DND-41 (cell line): Measurements from ENCODE around the gene PLXDC1.
"Not testable (repeated sequence)": the region's sequence is repeated elsewhere in the genome, so short reads cannot be mapped to it uniquely, and the experiment has no call there.

ENCODE experiments used
- ATAC-seq: fragments of 200-7000 bp; cut with Tn5 transposase; 3 replicates; pipeline ENCODE4 v1.9.1; 2021; ENCODE audit warnings: low read depth; ENCODE audit not compliant: insufficient read depth
- DNase-seq: peaks from one replicate; pipeline ENCODE4 v3.0.0-alpha.2; 2020
- H2AFZ ChIP-seq: 2 replicates; pipeline ENCODE4 v1.6.0; 2012; ENCODE audit warnings: low read depth, low read length
- H3K27ac ChIP-seq: 2 replicates; pipeline ENCODE4 v1.5.1; 2012; ENCODE audit warnings: low read length, inconsistent platforms
- H3K27me3 ChIP-seq: fragments of 200-600 bp; sonication (generic); 2 replicates; pipeline ENCODE4 v1.6.0; 2012; ENCODE audit warnings: low read length, mild to moderate bottlenecking, inconsistent platforms; ENCODE audit not compliant: insufficient read depth, poor library complexity
- H3K36me3 ChIP-seq: 2 replicates; pipeline ENCODE4 v1.5.1; 2012; ENCODE audit warnings: low read length, inconsistent platforms; ENCODE audit not compliant: insufficient read depth
- H3K4me1 ChIP-seq: 2 replicates; pipeline ENCODE4 v1.5.1; 2012; ENCODE audit warnings: mild to moderate bottlenecking, low read length; ENCODE audit not compliant: insufficient read depth
- H3K4me2 ChIP-seq: 2 replicates; pipeline ENCODE4 v1.6.0; 2012; ENCODE audit warnings: mild to moderate bottlenecking, moderate library complexity, low read length, inconsistent platforms; ENCODE audit not compliant: insufficient read depth
- H3K4me3 ChIP-seq, 2 experiments: fragments of 200-600 bp in 1 of 2; shearing (Covaris generic) in 1 of 2; 2 replicates each; pipeline ENCODE4 v1.5.1; 2012 to 2016; ENCODE audit warnings: inconsistent platforms in 2 of 2, low read length in 2 of 2, mild to moderate bottlenecking in 2 of 2, low read depth in 1 of 2, moderate library complexity in 1 of 2
- H3K79me2 ChIP-seq: 2 replicates; pipeline ENCODE4 v1.6.0; 2012; ENCODE audit warnings: low read length, inconsistent platforms; ENCODE audit not compliant: insufficient read depth
- H3K9ac ChIP-seq: 2 replicates; pipeline ENCODE4 v1.6.0; 2012; ENCODE audit warnings: low read depth, mild to moderate bottlenecking, inconsistent platforms, low read length, moderate library complexity
- H3K9me3 ChIP-seq: 2 replicates; pipeline ENCODE4 v1.5.1; 2012; ENCODE audit warnings: low read length, moderate library complexity, mild to moderate bottlenecking, inconsistent platforms; ENCODE audit not compliant: insufficient read depth, severe bottlenecking
- H4K20me1 ChIP-seq: 2 replicates; pipeline ENCODE4 v1.6.0; 2012; ENCODE audit warnings: low read length; ENCODE audit not compliant: insufficient read depth
- EZH2 ChIP-seq: IDR thresholded peaks from 3 replicates; pipeline ENCODE4 v1.6.1; 2012; ENCODE audit warnings: borderline replicate concordance, low read depth, mild to moderate bottlenecking, moderate library complexity, low read length, inconsistent platforms; ENCODE audit not compliant: severe bottlenecking
- TF ChIP-seq, protein P1 (sequence below): IDR thresholded peaks from 2 replicates; pipeline ENCODE4 v1.5.1; 2012; ENCODE audit warnings: borderline replicate concordance, low read length, moderate library complexity, mild to moderate bottlenecking; ENCODE audit not compliant: poor library complexity, severe bottlenecking; ENCODE audit errors: extremely low read depth

The PLXDC1 gene

DNA sequence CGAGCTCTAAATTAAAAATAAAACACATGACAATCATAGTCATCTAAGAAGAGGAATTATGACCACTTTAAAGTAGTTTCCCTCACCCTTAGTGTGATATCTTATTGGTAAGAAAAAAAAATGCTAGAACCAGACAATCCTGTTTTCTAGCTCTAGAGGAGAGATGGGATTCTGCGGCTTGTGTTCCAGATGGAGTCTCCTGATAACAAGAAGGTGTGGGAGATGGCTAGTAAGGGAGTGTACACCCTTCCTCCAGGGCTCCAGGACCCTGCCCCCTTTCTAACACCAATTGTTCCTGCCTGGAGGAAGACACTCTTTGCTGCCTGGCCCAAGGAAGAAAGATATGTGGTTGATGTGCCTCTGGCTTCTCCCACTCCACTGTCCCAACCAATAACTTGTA is 115.4 kb downstream of the PLXDC1 start:
- Histone ChIP-seq H3K4me2 (no peak overlapping the region), H3K79me2 (no peaks in the 10 kb centered on the region), H3K9me3 (no peaks in the 10 kb centered on the region), H2AFZ (no peak overlapping the region), H4K20me1 (no peaks in the 10 kb centered on the region), H3K9ac (no peak overlapping the region), H3K27me3 (peaks cover 1% of the 10 kb centered on the region), H3K36me3 (no peaks in the 10 kb centered on the region), H3K27ac (no peak overlapping the region), H3K4me3 (no peak overlapping the region), H3K4me1 (no peaks in the 10 kb centered on the region)
- DNase-seq (no peak), ATAC-seq (no peak)
- TF ChIP-seq, protein P1, sequence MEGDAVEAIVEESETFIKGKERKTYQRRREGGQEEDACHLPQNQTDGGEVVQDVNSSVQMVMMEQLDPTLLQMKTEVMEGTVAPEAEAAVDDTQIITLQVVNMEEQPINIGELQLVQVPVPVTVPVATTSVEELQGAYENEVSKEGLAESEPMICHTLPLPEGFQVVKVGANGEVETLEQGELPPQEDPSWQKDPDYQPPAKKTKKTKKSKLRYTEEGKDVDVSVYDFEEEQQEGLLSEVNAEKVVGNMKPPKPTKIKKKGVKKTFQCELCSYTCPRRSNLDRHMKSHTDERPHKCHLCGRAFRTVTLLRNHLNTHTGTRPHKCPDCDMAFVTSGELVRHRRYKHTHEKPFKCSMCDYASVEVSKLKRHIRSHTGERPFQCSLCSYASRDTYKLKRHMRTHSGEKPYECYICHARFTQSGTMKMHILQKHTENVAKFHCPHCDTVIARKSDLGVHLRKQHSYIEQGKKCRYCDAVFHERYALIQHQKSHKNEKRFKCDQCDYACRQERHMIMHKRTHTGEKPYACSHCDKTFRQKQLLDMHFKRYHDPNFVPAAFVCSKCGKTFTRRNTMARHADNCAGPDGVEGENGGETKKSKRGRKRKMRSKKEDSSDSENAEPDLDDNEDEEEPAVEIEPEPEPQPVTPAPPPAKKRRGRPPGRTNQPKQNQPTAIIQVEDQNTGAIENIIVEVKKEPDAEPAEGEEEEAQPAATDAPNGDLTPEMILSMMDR: no peak
- no peak for TF ChIP-seq EZH2

- H3K4me1 ChIP-seq, H3K9me3 ChIP-seq: not testable (repeated sequence)
These were observed 115.9 kb downstream of the PLXDC1 start for GRCh38 chr17:39035578-39035977.

GRCh38 chr17:39028690-39029089 is 122.7 kb downstream of the PLXDC1 start:
- Histone ChIP-seq H3K9ac (no peak overlapping the region), H3K4me3 (no peak overlapping the region), H3K4me1 (peaks cover 6% of the 10 kb centered on the region; the same call in 1 of the 2 replicates), H3K4me2 (no peak overlapping the region), H3K79me2 (no peaks in the 10 kb centered on the region), H4K20me1 (no peaks in the 10 kb centered on the region), H3K27ac (no peak overlapping the region), H3K9me3 (no peaks in the 10 kb centered on the region), H2AFZ (no peak overlapping the region), H3K36me3 (no peaks in the 10 kb centered on the region), H3K27me3 (peaks cover 13% of the 10 kb centered on the region)
- TF ChIP-seq, protein P1: peak; percentile 27
- no peak for TF ChIP-seq EZH2
- no peak for ATAC-seq
- no peak for DNase-seq

More at GRCh38 chr17:39035578-39035977, 115.9 kb downstream of the PLXDC1 start:
- not testable (repeated sequence) for H3K4me3 ChIP-seq, H2AFZ ChIP-seq, H3K4me2 ChIP-seq, H3K27me3 ChIP-seq, H3K27ac ChIP-seq, ATAC-seq, DNase-seq, H3K9ac ChIP-seq, H3K36me3 ChIP-seq, H3K79me2 ChIP-seq, H4K20me1 ChIP-seq

- no peaks in the 10 kb centered on the region for H3K79me2 ChIP-seq
- TF ChIP-seq, protein P1: no peak
- TF ChIP-seq EZH2: no peak
- DNase-seq: no peak
- H3K36me3 ChIP-seq: no peaks in the 10 kb centered on the region
- H3K4me3 ChIP-seq: no peak overlapping the region
- no peaks in the 10 kb centered on the region for H3K9me3 ChIP-seq
- H3K4me2 ChIP-seq: 0 out of 2 replicates have a peak overlapping the region, but pooled peaks have one; percentile 12
- no peaks in the 10 kb centered on the region for H4K20me1 ChIP-seq
- H2AFZ ChIP-seq: no peak overlapping the region; the same call in 1 of the 2 replicates
- no peak overlapping the region for H3K9ac ChIP-seq
- peaks cover 6% of the 10 kb centered on the region; the same call in 1 of the 2 replicates for H3K4me1 ChIP-seq
- no peak for ATAC-seq
- peaks cover 13% of the 10 kb centered on the region for H3K27me3 ChIP-seq
- no peak overlapping the region for H3K27ac ChIP-seq
These were observed 123.9 kb downstream of the PLXDC1 start for GRCh38 chr17:39027455-39028035.
